ENCODE data around the gene SYNGR3.
"Not testable (repeated sequence)": the region's sequence is repeated elsewhere in the genome, so short reads cannot be mapped to it uniquely, and the experiment has no call there.

The SYNGR3 gene

GRCh38 chr16:2032285-2033056 is 42.7 kb downstream of the SYNGR3 start:
- no peak for DNase-seq (ENCODE audit: low read depth, low spot score)
- Histone ChIP-seq H3K36me3 (ENCODE audit: control insufficient read depth, insufficient read depth, low read length) (no peaks in the 10 kb centered on the region; the same call in 1 of the 2 replicates), H3K9me3 (ENCODE audit: control insufficient read depth, insufficient read depth, low read length) (no peaks in the 10 kb centered on the region), H3K4me1 (ENCODE audit: control insufficient read depth, insufficient read depth, low read length) (peaks cover 6% of the 10 kb centered on the region), H3K27me3 (ENCODE audit: control insufficient read depth, insufficient read depth, low read length) (peaks cover 1% of the 10 kb centered on the region; the same call in 1 of the 2 replicates), H3K4me3 (ENCODE audit: low read length) (no peak overlapping the region), H3K27ac (ENCODE audit: low read length) (no peak overlapping the region)
- no CpG with 5 or more reads among the region's 15 CpGs for WGBS (ENCODE audit: insufficient coverage, insufficient read length)

GRCh38 chr16:2033057-2033908 is 43.5 kb downstream of the SYNGR3 start:
- H3K36me3 ChIP-seq (ENCODE audit: control insufficient read depth, insufficient read depth, low read length), result no peaks in the 10 kb centered on the region; the same call in 1 of the 2 replicates
- no peak overlapping the region for H3K27ac ChIP-seq (ENCODE audit: low read length)
- H3K4me1 ChIP-seq (ENCODE audit: control insufficient read depth, insufficient read depth, low read length), result peaks cover 4% of the 10 kb centered on the region; the same call in 1 of the 2 replicates
- no peak overlapping the region for H3K4me3 ChIP-seq (ENCODE audit: low read length)
- no peaks in the 10 kb centered on the region for H3K27me3 ChIP-seq (ENCODE audit: control insufficient read depth, insufficient read depth, low read length)
- DNase-seq (ENCODE audit: low read depth, low spot score), result no peak
- no peaks in the 10 kb centered on the region for H3K9me3 ChIP-seq (ENCODE audit: control insufficient read depth, insufficient read depth, low read length)
- WGBS (ENCODE audit: insufficient coverage, insufficient read length), result no CpG with 5 or more reads among the region's 37 CpGs

DNA sequence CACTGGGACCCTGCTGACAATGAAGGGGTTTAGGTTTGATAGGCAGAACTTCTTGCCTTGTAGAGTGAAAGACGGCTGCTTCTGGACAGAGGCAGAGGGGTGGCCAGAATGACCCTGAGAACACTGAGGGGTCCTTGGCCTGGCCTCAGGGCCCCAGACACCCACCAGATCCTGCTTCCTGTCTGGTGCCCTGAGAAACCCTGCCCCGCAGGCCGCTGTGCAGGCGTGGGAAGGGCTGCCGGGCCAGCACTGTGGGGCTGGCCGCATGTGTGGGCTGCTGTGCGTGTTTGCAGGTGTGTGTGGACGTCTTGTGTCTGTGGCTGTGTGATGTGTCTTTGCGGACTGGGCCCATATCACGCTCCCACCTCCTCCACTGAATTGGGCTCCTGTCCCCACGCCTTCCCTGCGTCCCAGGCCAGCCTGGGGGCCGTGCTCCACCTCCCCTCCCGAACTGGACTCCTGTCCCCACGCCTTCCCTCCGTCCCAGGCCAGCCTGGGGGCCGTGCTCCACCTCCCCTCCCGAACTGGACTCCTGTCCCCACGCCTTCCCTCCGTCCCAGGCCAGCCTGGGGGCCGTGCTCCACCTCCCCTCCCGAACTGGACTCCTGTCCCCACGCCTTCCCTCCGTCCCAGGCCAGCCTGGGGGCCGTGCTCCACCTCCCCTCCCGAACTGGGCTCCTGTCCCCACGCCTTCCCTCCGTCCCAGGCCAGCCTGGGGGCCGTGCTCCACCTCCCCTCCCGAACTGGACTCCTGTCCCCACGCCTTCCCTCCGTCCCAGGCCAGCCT is 44.3 kb downstream of the SYNGR3 start:
- H3K27ac ChIP-seq (ENCODE audit: low read length); H3K9me3 ChIP-seq (ENCODE audit: control insufficient read depth, insufficient read depth, low read length); H3K4me1 ChIP-seq (ENCODE audit: control insufficient read depth, insufficient read depth, low read length); H3K36me3 ChIP-seq (ENCODE audit: control insufficient read depth, insufficient read depth, low read length); DNase-seq (ENCODE audit: low read depth, low spot score); H3K27me3 ChIP-seq (ENCODE audit: control insufficient read depth, insufficient read depth, low read length); H3K4me3 ChIP-seq (ENCODE audit: low read length): not testable (repeated sequence)
- WGBS (ENCODE audit: insufficient coverage, insufficient read length), result no CpG with 5 or more reads among the region's 32 CpGs

GRCh38 chr16:2034696-2035430 is 45.1 kb downstream of the SYNGR3 start:
- Histone ChIP-seq H3K27me3 (ENCODE audit: control insufficient read depth, insufficient read depth, low read length) (no peaks in the 10 kb centered on the region), H3K27ac (ENCODE audit: low read length) (no peak overlapping the region), H3K4me1 (ENCODE audit: control insufficient read depth, insufficient read depth, low read length) (peaks cover 4% of the 10 kb centered on the region; the same call in 1 of the 2 replicates), H3K4me3 (ENCODE audit: low read length) (no peak overlapping the region), H3K9me3 (ENCODE audit: control insufficient read depth, insufficient read depth, low read length) (no peaks in the 10 kb centered on the region), H3K36me3 (ENCODE audit: control insufficient read depth, insufficient read depth, low read length) (no peaks in the 10 kb centered on the region; the same call in 1 of the 2 replicates)
- DNase-seq (ENCODE audit: low read depth, low spot score), result no peak
- no CpG with 5 or more reads among the region's 17 CpGs for WGBS (ENCODE audit: insufficient coverage, insufficient read length)

DNA sequence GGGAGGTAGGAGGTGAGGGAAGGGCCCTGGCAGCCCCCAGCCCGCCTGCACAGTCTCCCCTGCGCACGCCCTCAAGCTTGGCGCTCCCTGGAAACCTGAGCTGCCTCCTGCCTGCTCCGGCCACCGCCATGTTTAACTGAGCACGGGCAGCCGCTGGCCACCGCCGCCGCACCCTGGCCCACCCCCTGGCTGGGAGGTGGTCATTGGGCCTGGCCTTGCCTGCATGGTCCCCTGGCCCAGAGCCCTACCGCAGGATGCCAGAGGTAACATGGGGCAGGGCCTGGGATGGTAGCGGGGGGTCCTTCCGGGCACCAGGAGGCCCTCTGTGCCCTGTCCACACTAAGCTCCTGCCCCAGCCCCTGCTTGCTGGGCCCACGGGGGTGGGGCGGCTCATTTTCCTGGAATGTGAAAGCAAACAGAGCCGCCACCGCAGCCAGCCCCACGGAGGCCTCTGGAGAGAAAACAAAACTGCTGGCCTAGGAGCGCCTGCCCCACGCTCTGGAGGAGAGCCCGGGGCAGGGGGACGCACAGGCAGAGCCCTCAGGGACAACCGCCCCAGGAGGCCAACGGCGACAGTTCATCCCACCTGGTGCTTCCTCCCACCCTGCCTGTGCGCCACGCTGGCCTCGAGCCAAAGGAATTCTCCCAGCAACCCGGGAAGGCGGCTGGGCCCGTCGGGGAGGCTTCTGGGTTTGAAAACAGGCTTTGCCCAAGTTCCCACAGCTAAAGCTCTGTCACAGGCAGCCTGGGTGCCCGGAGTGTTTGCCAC is 45.8 kb downstream of the SYNGR3 start:
- no peak overlapping the region for H3K27ac ChIP-seq (ENCODE audit: low read length)

GRCh38 chr16:2036200-2036966 is 46.6 kb downstream of the SYNGR3 start:
- no CpG with 5 or more reads among the region's 47 CpGs for WGBS (ENCODE audit: insufficient coverage, insufficient read length)
- no peak overlapping the region for H3K27ac ChIP-seq (ENCODE audit: low read length)
- no peaks in the 10 kb centered on the region for H3K27me3 ChIP-seq (ENCODE audit: control insufficient read depth, insufficient read depth, low read length)
- H3K4me3 ChIP-seq (ENCODE audit: low read length), result no peak overlapping the region
- H3K4me1 ChIP-seq (ENCODE audit: control insufficient read depth, insufficient read depth, low read length), result 0 out of 2 replicates have a peak, but pooled peaks cover 2% of the 10 kb centered on the region
- H3K9me3 ChIP-seq (ENCODE audit: control insufficient read depth, insufficient read depth, low read length), result no peaks in the 10 kb centered on the region
- H3K36me3 ChIP-seq (ENCODE audit: control insufficient read depth, insufficient read depth, low read length), result no peaks in the 10 kb centered on the region; the same call in 1 of the 2 replicates
- no peak for DNase-seq (ENCODE audit: low read depth, low spot score)

More for the DNA sequence above, 45.8 kb downstream of the SYNGR3 start:
- H3K4me1 ChIP-seq (ENCODE audit: control insufficient read depth, insufficient read depth, low read length), result 0 out of 2 replicates have a peak, but pooled peaks cover 2% of the 10 kb centered on the region
- no peak for DNase-seq (ENCODE audit: low read depth, low spot score)
- no peaks in the 10 kb centered on the region; the same call in 1 of the 2 replicates for H3K36me3 ChIP-seq (ENCODE audit: control insufficient read depth, insufficient read depth, low read length)
- H3K9me3 ChIP-seq (ENCODE audit: control insufficient read depth, insufficient read depth, low read length), result no peaks in the 10 kb centered on the region
- H3K4me3 ChIP-seq (ENCODE audit: low read length), result no peak overlapping the region
- WGBS (ENCODE audit: insufficient coverage, insufficient read length), result no CpG with 5 or more reads among the region's 34 CpGs
- H3K27me3 ChIP-seq (ENCODE audit: control insufficient read depth, insufficient read depth, low read length), result no peaks in the 10 kb centered on the region

- Histone ChIP-seq H3K36me3 (ENCODE audit: control insufficient read depth, insufficient read depth, low read length) (no peaks in the 10 kb centered on the region; the same call in 1 of the 2 replicates), H3K4me1 (ENCODE audit: control insufficient read depth, insufficient read depth, low read length) (0 out of 2 replicates have a peak, but pooled peaks cover 2% of the 10 kb centered on the region)
Observed at GRCh38 chr16:2037115-2037514, 47.3 kb downstream of the SYNGR3 start.

GRCh38 chr16:2037647-2038381 is 48.0 kb downstream of the SYNGR3 start:
- no peak for DNase-seq (ENCODE audit: low read depth, low spot score)
- Histone ChIP-seq H3K4me3 (ENCODE audit: low read length) (no peak overlapping the region), H3K27ac (ENCODE audit: low read length) (no peak overlapping the region), H3K4me1 (ENCODE audit: control insufficient read depth, insufficient read depth, low read length) (0 out of 2 replicates have a peak, but pooled peaks cover 2% of the 10 kb centered on the region), H3K27me3 (ENCODE audit: control insufficient read depth, insufficient read depth, low read length) (no peaks in the 10 kb centered on the region), H3K36me3 (ENCODE audit: control insufficient read depth, insufficient read depth, low read length) (no peaks in the 10 kb centered on the region; the same call in 1 of the 2 replicates), H3K9me3 (ENCODE audit: control insufficient read depth, insufficient read depth, low read length) (no peaks in the 10 kb centered on the region)
- no CpG with 5 or more reads among the region's 29 CpGs for WGBS (ENCODE audit: insufficient coverage, insufficient read length)

More at GRCh38 chr16:2037115-2037514, 47.3 kb downstream of the SYNGR3 start:
- DNase-seq (ENCODE audit: low read depth, low spot score), result no peak
- Histone ChIP-seq H3K4me3 (ENCODE audit: low read length) (no peak overlapping the region), H3K27me3 (ENCODE audit: control insufficient read depth, insufficient read depth, low read length) (no peaks in the 10 kb centered on the region), H3K9me3 (ENCODE audit: control insufficient read depth, insufficient read depth, low read length) (no peaks in the 10 kb centered on the region), H3K27ac (ENCODE audit: low read length) (no peak overlapping the region)
- no CpG with 5 or more reads among the region's 15 CpGs for WGBS (ENCODE audit: insufficient coverage, insufficient read length)
